ENCODE data around the gene KCNK15.

KCNK15 gene

DNA sequence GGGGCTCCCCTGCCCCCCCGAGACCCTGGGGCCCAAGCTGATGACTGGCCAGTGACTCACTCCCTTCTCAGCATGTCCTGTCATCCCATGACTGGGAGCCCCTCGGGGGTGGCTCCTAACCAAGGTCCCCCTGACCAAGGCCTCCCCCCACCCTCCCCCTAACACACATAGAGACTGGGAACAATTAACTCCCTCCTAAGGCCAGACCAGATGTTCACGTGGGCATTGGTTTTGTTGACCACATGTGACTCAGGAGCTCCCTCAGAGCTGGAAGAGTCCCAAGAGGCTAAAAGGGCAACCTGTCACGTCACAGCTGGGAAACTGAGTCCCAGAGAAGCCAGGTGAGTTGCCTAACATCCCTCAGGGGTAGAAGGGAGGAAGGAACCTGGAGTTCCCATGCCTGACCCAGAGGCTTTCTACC, 41.1 kb upstream of the KCNK15 start:
- H3K79me2 ChIP-seq (ENCODE audit: low read length) = no peaks in the 10 kb centered on the region
- H3K27ac ChIP-seq (ENCODE audit: low read length) = no peak overlapping the region
- no peak overlapping the region for H3K4me2 ChIP-seq (ENCODE audit: low read depth, low read length)
- H3F3A ChIP-seq (ENCODE audit: insufficient read depth, low read length) = no peaks in the 10 kb centered on the region
- DNase-seq = no peak
- no peaks in the 10 kb centered on the region for H3K4me1 ChIP-seq (ENCODE audit: low read length)
- H2AFZ ChIP-seq (ENCODE audit: low read length) = no peak overlapping the region
- no peak overlapping the region for H3K9ac ChIP-seq (ENCODE audit: low read length)
- no peaks in the 10 kb centered on the region for H3K9me3 ChIP-seq (replicated peaks; ENCODE audit: insufficient read depth, low read length)
- TF ChIP-seq EZH2 (optimal IDR thresholded peaks at IDR 0.05; ENCODE audit: low read depth, low read length) (no peak), EZH2phosphoT487 (IDR thresholded peaks at IDR 0.05; ENCODE audit: low read length) (no peak)
- TF ChIP-seq, protein P1, sequence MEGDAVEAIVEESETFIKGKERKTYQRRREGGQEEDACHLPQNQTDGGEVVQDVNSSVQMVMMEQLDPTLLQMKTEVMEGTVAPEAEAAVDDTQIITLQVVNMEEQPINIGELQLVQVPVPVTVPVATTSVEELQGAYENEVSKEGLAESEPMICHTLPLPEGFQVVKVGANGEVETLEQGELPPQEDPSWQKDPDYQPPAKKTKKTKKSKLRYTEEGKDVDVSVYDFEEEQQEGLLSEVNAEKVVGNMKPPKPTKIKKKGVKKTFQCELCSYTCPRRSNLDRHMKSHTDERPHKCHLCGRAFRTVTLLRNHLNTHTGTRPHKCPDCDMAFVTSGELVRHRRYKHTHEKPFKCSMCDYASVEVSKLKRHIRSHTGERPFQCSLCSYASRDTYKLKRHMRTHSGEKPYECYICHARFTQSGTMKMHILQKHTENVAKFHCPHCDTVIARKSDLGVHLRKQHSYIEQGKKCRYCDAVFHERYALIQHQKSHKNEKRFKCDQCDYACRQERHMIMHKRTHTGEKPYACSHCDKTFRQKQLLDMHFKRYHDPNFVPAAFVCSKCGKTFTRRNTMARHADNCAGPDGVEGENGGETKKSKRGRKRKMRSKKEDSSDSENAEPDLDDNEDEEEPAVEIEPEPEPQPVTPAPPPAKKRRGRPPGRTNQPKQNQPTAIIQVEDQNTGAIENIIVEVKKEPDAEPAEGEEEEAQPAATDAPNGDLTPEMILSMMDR (IDR thresholded peaks at IDR 0.05; ENCODE audit: low read length) = no peak
- 0 out of 2 replicates have a peak, but pooled peaks cover 4% of the 10 kb centered on the region for H4K20me1 ChIP-seq (ENCODE audit: insufficient read depth, low read length)
- H3K4me3 ChIP-seq (ENCODE audit: low read length) = no peak overlapping the region
- H3K27me3 ChIP-seq (replicated peaks; ENCODE audit: insufficient read depth, low read length) = peaks cover 93% of the 10 kb centered on the region
- no peaks in the 10 kb centered on the region for H3K9me2 ChIP-seq (replicated peaks; ENCODE audit: insufficient read depth, low read length)
- no peaks in the 10 kb centered on the region for H3K36me3 ChIP-seq (replicated peaks; ENCODE audit: insufficient read depth, low read length)

DNA sequence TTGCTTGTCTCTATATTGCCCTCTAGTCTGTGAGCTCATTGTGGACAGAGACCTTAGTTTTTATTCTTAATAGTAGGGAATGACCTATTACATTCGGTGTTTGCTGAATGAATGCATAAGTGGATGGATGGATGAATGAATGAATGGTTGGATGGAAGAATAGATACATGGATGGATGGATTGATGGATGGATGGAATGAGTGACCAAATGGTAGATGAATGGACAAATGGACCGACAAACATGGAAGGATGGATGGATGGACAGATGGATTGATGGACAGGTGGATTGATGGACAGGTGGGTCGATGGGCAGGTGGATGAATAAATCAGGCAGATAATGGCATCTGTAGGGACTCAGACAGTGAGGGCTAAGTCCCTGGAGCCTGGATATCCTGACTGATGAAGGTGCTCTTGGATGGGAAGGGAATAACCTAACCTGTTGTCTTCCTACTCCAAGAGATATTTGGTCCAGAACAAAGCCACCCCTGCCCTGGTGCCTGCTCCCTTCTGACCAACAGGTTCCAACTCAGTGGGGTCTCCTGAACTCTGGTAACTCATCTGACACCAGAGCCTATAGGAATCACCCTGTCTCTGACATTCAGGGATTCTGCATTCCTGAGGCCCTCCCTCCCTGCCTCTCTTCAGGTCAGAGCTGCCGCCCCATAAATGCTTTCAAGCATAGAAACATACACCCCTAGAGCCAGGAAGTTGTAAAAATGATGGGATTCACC, 40.1 kb upstream of the KCNK15 start:
- Histone ChIP-seq H3F3A (ENCODE audit: insufficient read depth, low read length) (no peaks in the 10 kb centered on the region), H4K20me1 (ENCODE audit: insufficient read depth, low read length) (0 out of 2 replicates have a peak, but pooled peaks cover 4% of the 10 kb centered on the region), H3K27me3 (replicated peaks; ENCODE audit: insufficient read depth, low read length) (peaks cover 89% of the 10 kb centered on the region), H3K4me2 (ENCODE audit: low read depth, low read length) (no peak overlapping the region), H3K4me3 (ENCODE audit: low read length) (no peak overlapping the region), H3K79me2 (ENCODE audit: low read length) (no peaks in the 10 kb centered on the region), H3K9me2 (replicated peaks; ENCODE audit: insufficient read depth, low read length) (no peaks in the 10 kb centered on the region), H3K4me1 (ENCODE audit: low read length) (no peaks in the 10 kb centered on the region), H3K36me3 (replicated peaks; ENCODE audit: insufficient read depth, low read length) (no peaks in the 10 kb centered on the region), H3K27ac (ENCODE audit: low read length) (no peak overlapping the region), H3K9me3 (replicated peaks; ENCODE audit: insufficient read depth, low read length) (no peaks in the 10 kb centered on the region), H2AFZ (ENCODE audit: low read length) (no peak overlapping the region), H3K9ac (ENCODE audit: low read length) (no peak overlapping the region)
- DNase-seq = no peak
- TF ChIP-seq EZH2phosphoT487 (IDR thresholded peaks at IDR 0.05; ENCODE audit: low read length) (no peak), EZH2 (optimal IDR thresholded peaks at IDR 0.05; ENCODE audit: low read depth, low read length) (no peak)
- TF ChIP-seq, protein P1 (IDR thresholded peaks at IDR 0.05; ENCODE audit: low read length) = no peak

DNA sequence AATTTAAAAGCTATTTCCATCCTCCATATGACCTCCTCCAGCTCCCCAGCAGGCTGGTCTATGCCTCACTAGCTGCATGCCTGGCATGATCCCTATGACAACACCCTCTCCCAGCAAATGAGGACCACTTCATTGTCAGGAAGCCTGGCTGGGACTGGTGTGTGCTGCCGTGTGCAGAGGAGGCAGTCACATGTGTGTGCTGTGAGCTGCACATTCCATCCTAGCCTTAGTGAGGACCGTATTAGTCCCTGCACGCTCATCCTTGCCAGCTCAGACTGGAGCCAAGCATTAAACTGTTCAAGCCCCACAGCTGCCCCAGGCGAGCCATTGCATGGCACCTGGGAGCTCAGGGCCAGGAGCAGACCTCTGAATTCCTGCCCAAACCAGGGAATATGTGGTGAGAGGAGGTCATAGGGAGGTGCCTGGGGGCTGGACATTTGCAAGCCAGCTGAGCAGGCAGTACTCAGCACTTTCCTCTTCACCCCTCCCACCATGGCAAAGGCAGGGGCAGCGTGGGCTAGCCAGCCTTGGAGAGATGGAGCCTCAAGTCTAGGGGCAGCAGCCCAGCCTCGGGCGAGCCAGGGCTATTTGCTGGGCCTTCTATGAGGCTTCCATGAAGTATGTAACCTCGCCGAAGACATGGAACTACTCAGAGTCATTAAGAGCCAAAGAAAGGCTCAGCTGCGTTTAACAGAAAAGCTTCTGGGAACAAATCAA, 39.2 kb upstream of the KCNK15 start:
- Histone ChIP-seq H3K27ac (ENCODE audit: low read length) (no peak overlapping the region), H3K4me2 (ENCODE audit: low read depth, low read length) (no peak overlapping the region), H3K9me2 (replicated peaks; ENCODE audit: insufficient read depth, low read length) (no peaks in the 10 kb centered on the region), H3K27me3 (replicated peaks; ENCODE audit: insufficient read depth, low read length) (peaks cover 89% of the 10 kb centered on the region), H2AFZ (ENCODE audit: low read length) (no peak overlapping the region), H3K9ac (ENCODE audit: low read length) (no peak overlapping the region), H3K4me1 (ENCODE audit: low read length) (no peaks in the 10 kb centered on the region), H3K79me2 (ENCODE audit: low read length) (no peaks in the 10 kb centered on the region), H3K9me3 (replicated peaks; ENCODE audit: insufficient read depth, low read length) (no peaks in the 10 kb centered on the region), H3K36me3 (replicated peaks; ENCODE audit: insufficient read depth, low read length) (no peaks in the 10 kb centered on the region), H3F3A (ENCODE audit: insufficient read depth, low read length) (no peaks in the 10 kb centered on the region), H3K4me3 (ENCODE audit: low read length) (no peak overlapping the region), H4K20me1 (ENCODE audit: insufficient read depth, low read length) (0 out of 2 replicates have a peak, but pooled peaks cover 4% of the 10 kb centered on the region)
- no peak for DNase-seq
- TF ChIP-seq EZH2phosphoT487 (IDR thresholded peaks at IDR 0.05; ENCODE audit: low read length) = no peak
- TF ChIP-seq, protein P1 (IDR thresholded peaks at IDR 0.05; ENCODE audit: low read length) = no peak
- no peak for TF ChIP-seq EZH2 (optimal IDR thresholded peaks at IDR 0.05; ENCODE audit: low read depth, low read length)

Data from MM.1S (cell line).